ENCODE data around the gene BICC1.
A peak's percentile ranks its signal among the peaks of the same experiment; 100 is the strongest.

The BICC1 gene

DNA sequence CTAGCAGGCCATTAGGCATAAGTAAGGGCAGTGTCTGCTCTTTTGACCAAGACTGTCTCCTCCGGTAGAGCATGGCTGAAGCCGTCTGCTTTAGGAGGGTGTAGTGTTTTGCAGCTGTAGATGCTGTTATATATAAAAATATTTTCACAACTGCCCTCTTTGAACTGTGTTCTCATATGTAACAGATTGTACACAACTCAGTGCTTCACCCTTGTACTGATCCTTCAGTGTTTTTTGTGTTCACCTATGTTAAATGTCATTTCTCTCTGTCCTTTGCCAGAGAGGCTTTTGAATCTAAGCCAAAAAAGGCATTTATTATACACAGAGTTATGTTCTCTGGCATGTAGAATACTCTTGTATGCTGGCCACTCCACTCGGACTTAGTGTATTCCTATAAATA, 135.5 kb downstream of the BICC1 start:
- DNase-seq (ENCODE audit: low read depth, low spot score) = no peak

GRCh38 chr10:58651040-58651439, 138.4 kb downstream of the BICC1 start:
- DNase-seq (ENCODE audit: low read depth, low spot score) = peak; percentile 9

DNA sequence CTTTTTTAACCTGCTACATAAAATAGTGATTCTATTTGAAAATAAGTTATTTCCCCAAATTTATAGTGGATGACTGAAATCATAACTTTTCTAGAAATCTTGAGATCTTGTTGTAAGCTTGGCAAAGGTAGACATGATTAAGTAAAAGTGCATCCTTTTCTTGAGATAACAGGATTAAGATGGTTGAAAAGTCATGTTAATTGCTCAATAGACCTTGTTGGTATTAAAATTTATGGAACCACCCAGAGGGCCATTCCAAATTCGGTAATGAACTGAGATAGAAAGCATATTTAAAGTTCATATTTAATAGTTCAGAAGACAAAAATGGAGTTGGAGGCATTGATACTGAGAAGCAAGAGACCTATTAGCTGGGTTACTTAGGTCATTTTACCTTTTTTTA, 139.1 kb downstream of the BICC1 start:
- no peak for DNase-seq (ENCODE audit: low read depth, low spot score)

DNA sequence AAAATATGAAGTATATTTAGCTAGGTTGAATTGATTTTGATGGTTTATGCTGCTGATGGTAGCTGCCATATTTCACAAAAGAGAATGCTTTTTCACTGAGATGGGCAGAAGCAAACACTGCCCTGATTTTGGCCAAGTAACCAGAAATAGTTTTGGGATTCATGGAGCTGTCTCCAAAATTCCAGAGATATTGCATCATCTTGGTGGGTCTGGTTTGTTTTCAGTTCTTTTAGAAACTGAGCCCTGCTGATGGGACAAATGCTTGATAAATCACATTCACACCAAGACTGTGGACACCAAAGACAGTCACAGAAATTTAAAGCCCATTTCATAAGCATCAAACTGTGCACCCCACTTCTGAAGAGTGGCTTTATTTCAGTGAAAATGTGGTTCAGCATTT, 140.5 kb downstream of the BICC1 start:
- no peak for DNase-seq (ENCODE audit: low read depth, low spot score)

DNA sequence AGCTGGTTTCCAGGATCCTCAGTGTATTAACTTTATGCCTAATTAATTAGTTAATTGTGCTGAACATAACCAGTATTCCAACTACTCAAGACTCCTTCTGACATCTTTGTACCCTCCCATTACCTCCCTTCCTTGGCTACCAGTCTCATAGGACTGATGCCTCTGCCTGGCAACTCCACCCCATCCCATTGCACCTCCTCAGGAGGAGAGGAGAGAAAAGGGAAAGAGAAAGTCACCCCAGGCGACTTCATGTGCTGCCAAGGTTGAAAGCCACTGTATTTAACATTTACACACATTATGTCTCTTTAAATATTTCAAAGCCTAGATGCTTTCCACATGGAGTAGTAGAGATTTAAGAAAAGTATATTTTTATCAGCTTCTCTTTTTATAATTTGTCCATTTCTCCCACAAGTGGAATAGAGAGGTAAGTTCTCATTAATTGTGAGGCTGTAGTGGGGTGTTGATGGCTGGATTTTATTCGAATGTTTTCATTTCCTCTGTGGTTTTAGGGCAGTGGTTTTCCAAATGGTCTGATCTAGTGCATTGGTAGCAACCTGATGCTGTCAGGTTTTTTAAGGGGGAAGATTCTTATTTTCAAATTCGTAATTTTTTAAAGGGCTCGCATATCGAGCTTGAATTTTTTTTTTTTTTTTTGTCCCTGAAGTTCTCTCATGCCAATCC, 148.0 kb downstream of the BICC1 start:
- DNase-seq (ENCODE audit: low read depth, low spot score) = no peak

- DNase-seq (ENCODE audit: low read depth, low spot score) = no peak
Measured at GRCh38 chr10:58661336-58661735, 148.7 kb downstream of the BICC1 start.

- DNase-seq (ENCODE audit: low read depth, low spot score) = no peak
Measured at GRCh38 chr10:58661902-58662301, 149.2 kb downstream of the BICC1 start.

- no peak for DNase-seq (ENCODE audit: low read depth, low spot score)
Measured at GRCh38 chr10:58662314-58662713, 149.6 kb downstream of the BICC1 start.

DNA sequence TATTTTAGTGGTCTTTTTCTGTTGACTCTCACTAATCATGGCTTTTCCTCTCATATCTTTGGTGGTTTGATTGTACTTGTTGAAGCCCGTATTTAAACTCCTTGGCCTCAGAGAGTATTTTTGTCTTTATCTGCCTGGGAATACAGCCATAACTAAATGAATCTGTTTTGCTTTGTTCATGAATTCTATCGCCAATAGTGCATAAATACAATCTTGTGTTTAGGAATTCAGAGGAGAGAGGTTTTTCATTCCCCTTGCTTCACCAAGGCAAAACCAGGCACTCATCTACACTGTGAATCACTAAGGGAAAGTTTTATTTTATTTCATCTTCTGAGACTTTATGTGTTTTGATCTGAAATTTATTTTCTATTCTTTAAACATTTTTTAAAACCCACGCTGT, 152.7 kb downstream of the BICC1 start:
- no peak for DNase-seq (ENCODE audit: low read depth, low spot score)

GRCh38 chr10:58666024-58666423, 153.4 kb downstream of the BICC1 start:
- no peak for DNase-seq (ENCODE audit: low read depth, low spot score)

DNA sequence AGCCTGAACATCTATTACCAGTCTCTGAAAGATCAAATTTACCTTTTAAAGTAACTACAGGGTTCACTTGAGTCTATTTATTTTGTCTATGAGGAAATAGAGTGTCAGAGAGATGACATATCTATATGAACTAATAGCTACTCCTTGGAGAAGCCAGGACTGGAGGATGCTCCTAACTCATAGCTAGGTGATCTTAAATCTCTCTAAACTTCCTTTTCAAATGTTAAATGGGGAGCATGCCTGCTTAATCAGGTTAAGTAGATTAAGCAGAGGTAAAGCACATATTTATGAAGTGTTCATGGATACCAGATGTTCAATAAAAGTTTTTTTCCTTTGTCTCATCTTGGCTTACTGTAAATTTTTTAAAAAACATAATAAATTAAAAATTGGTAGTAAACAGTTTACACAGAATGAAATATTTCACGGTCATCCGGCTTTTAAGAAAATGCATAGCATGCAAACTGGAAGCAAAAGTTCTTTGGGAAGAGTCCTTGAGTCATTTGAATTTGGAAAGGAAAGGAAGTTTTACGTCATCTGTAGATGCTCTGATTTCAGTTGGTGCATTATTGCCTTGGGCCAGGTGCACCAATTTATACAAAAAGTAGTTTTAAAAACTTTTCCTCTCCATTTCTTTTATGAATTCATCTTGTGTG, 155.1 kb downstream of the BICC1 start:
- DNase-seq (ENCODE audit: low read depth, low spot score) = no peak

DNA sequence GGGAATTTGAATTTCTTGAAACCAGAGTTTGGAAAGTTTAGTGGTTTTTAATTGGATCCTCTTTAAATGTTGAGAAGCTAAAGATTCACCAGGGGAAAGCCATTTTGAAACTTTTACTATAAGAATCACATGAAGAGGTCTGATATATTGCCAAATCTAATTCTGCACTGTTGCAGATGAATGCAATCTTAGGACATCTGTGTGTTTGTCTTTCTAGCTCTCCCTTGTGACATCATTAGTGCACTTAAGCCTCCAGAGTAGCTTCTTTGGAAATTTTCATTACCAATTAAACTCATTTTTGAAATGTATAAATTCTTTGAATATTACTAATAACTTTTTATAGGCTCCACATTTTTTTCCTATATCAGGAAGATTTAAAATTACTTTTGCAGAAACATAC, 160.2 kb downstream of the BICC1 start:
- no peak for DNase-seq (ENCODE audit: low read depth, low spot score)

DNA sequence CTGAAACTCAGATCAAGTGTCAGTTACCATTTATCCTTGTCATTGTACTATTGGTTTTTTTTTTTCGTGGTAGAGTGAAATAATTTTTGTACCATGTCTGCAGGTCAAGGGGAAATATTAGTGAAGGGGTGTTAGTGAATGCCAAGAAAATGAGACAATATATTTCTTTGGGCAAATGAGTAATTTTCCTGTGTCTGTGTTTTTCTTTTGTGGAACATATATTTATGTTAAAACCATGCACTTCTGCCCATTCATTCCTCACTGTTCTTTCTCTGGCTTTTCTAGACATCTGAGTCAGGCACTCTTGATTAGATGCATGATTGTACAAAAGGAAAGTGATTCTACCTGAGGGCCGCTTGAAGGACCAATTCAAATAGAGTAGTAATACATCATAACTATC, 161.6 kb downstream of the BICC1 start:
- no peak for DNase-seq (ENCODE audit: low read depth, low spot score)

DNA sequence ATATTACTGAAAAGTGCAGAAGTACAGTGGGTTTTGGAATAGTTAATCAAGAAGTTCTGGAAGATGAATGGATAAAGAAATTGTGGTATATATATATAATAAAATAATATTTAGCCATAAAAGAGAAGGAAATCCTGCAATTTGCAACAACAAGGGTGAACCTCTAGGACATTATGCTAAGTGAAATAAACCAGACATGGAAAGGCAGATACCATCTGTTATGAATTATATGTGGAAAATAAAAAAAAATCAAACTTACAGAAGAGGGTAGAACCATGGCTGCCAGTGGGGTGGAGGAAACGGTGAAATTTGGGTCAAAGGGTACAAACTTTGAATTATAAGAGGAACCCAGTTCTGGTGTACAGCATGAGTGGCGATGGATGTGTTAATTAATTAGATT, 162.6 kb downstream of the BICC1 start:
- no peak for DNase-seq (ENCODE audit: low read depth, low spot score)

DNA sequence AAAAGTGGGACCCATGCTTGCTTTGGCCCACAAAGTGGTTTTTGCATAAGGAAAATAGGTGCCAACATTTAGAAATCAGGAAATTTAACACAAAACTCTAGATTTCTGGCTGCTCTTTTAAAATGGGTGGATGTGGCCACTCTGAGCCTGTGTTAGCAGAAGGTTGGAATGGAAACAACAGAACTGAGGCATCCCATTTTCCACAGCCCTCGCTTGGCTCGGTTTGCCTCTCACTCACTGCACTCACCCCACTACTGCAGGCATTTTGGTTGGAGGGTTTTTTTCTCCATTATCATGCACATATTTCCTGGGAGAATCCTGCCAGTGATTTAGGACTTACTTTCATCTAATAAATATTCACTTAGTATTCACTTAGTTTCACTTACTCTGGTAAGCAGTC, 178.9 kb downstream of the BICC1 start:
- no peak for DNase-seq (ENCODE audit: low read depth, low spot score)

- no peak for DNase-seq (ENCODE audit: low read depth, low spot score)
Measured at GRCh38 chr10:58693919-58694318, 181.2 kb downstream of the BICC1 start.

- no peak for DNase-seq (ENCODE audit: low read depth, low spot score)
Measured at GRCh38 chr10:58695022-58695421, 182.3 kb downstream of the BICC1 start.

- DNase-seq (ENCODE audit: low read depth, low spot score) = no peak
Measured at GRCh38 chr10:58696736-58697135, 184.1 kb downstream of the BICC1 start.

GRCh38 chr10:58697691-58698090, 185.0 kb downstream of the BICC1 start:
- DNase-seq (ENCODE audit: low read depth, low spot score) = no peak

DNA sequence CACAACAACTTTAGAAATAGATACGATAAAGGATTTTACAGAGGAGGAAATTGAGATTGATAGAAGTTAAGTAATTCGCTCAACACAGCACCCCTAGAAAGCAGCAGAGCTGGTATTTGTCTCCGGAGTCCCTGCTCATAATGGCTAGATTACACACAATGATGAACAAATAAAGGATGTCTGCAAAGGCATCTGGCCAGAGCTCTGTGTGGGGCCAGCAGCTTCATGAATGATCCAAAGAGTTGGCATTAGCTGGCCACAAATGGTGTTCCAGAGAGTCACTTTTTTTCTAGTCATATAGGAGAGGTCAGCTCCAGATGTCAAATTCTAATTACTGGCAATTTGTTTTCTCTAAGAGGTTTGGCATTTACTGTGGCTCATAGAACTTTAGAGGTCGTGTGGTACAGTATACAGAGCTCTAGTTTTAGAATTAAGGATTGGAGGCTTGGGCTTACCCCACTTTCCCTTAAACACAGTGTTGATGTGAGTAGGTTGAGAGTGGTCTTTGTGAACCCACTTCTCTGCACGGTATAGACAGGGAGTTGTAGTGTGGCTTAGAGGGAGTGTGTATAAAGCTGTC, 186.2 kb downstream of the BICC1 start:
- DNase-seq (ENCODE audit: low read depth, low spot score) = no peak

DNA sequence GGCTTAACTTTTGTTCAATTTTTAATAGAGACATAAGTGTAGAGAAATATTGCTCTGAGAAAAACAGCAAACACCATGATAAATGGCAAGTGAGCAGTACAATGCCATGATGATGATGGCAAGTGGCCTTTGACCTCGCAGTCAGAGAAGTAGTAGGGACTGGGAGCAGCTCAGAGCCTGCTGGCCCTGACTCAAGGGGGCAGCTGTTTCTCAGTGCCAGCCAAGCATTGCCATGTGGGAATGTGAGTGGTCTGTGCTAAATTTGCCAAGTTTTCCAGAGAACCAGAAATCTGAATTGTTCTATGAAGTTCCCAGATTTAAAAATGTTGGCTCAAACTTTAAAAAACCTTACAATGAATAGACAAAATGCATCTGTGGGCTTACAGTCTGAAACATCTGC, 187.9 kb downstream of the BICC1 start:
- DNase-seq (ENCODE audit: low read depth, low spot score) = no peak

- no peak for DNase-seq (ENCODE audit: low read depth, low spot score)
Measured at GRCh38 chr10:58701405-58702135, 188.9 kb downstream of the BICC1 start.

- no peak for DNase-seq (ENCODE audit: low read depth, low spot score)
Measured at GRCh38 chr10:58704226-58704625, 191.6 kb downstream of the BICC1 start.

Measured in ELF-1 (cell line).